ENCODE measurements around the gene NPAS3. TPM values are rescaled to one million over a fixed set of nuclear protein-coding genes. Genes with fewer than 3 reads are reported as not detected.

NPAS3 gene
- total RNA-seq, 1 donor from 2014 or later, result not detected

DNA sequence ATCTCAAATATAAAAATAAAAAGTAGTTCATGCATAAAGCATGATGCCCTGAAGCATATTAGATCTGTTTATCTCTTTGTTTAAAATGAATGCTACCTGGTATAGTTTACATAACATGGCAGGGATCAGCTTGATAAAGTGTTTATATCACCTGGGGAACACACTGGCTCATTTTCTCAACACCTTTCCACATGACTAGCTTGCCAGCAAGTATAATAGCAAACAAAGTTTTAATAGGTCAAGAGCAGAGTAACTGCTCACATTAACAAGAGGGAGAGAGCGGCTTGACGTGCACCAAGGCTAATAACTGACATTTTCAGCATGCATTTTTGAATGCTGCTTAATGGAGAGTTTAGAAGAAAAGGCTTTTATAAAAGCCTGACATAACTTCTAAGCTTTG is 765.8 kb downstream of the NPAS3 start:
- peaks cover 5% of the 10 kb centered on the region for H3K36me3 Mint-ChIP-seq
- H3K27ac ChIP-seq, result no peak overlapping the region
- H3K4me1 ChIP-seq, result peaks cover 23% of the 10 kb centered on the region
- H3K27me3 ChIP-seq, result no peaks in the 10 kb centered on the region
- H3K4me2 ChIP-seq, result no peak overlapping the region
- no peak overlapping the region for H3K4me3 ChIP-seq
- no peaks in the 10 kb centered on the region for H4K20me1 ChIP-seq (ENCODE audit: low read depth)
- no peak overlapping the region for H3K9ac ChIP-seq
- no peaks in the 10 kb centered on the region for H3K9me3 Mint-ChIP-seq
- no peaks in the 10 kb centered on the region for H3K27me3 Mint-ChIP-seq (ENCODE audit: insufficient read depth, low read depth)
- H2AFZ ChIP-seq (replicated peaks), result no peak overlapping the region
- no peaks in the 10 kb centered on the region for H3K36me3 ChIP-seq
- DNase-seq (ENCODE audit: low spot score), result no peak
- no peaks in the 10 kb centered on the region for H3K79me2 ChIP-seq (ENCODE audit: low read depth)
- TF ChIP-seq EZH2 (IDR thresholded peaks at IDR 0.05), result no peak
- H3K27ac Mint-ChIP-seq, result no peak overlapping the region
- no peak overlapping the region for H3K4me3 Mint-ChIP-seq
- no peaks in the 10 kb centered on the region for H3F3A ChIP-seq (ENCODE audit: low read depth)
- H3K9me3 ChIP-seq (ENCODE audit: low read depth), result no peaks in the 10 kb centered on the region
- H3K4me1 Mint-ChIP-seq, result peaks cover 34% of the 10 kb centered on the region

DNA sequence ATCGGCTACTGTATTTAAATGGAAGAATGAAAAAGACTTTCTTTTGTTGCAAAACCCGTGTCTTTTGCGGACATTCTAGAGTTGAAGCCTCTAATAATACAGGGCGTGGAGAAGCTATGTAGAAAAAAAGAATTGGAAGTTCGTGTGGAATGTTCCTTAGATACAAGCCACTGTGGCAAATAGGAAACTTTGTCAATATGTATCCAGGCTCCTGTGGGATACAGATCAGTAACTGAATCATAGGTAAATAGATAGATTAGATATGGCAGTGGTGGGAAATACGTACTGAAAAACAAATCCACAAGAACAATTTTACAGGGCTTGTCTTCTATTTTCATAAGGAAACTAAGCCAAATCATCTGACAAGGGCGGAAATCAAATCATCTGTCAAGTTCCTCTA is 766.8 kb downstream of the NPAS3 start:
- H3K27me3 Mint-ChIP-seq (ENCODE audit: insufficient read depth, low read depth), result no peaks in the 10 kb centered on the region
- DNase-seq (ENCODE audit: low spot score), result no peak
- H2AFZ ChIP-seq (replicated peaks), result peak overlapping the region; percentile 60

DNA sequence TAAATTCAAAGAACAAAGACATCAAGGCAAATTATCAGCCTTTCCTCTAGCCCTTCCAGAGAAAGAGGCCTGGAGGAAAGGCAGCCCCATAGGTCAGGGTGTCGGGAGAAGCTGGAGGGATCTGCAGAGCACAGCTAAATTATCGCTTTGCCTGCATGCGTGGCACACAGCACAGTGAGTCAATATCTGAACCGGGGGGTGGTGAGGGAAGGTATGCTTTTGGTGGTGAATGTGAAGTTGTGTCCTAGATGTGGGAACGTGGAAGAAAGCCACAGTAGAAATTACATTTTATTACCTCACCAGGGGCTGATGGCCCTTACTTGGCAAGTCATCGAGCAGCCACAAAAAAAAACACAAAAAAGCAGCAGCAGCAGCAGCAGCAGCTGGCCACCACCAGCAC is 769.0 kb downstream of the NPAS3 start:
- Histone ChIP-seq H3K27me3 (no peaks in the 10 kb centered on the region), H3K27ac (no peak overlapping the region), H4K20me1 (ENCODE audit: low read depth) (no peaks in the 10 kb centered on the region), H3K4me1 (peaks cover 16% of the 10 kb centered on the region), H3K9ac (no peak overlapping the region), H3K4me3 (no peak overlapping the region), H3K36me3 (no peaks in the 10 kb centered on the region), H2AFZ (replicated peaks) (peak overlapping the region; percentile 92), H3K4me2 (no peak overlapping the region), H3K9me3 (ENCODE audit: low read depth) (no peaks in the 10 kb centered on the region), H3F3A (ENCODE audit: low read depth) (no peaks in the 10 kb centered on the region), H3K79me2 (ENCODE audit: low read depth) (no peaks in the 10 kb centered on the region)
- no peak overlapping the region for H3K4me3 Mint-ChIP-seq
- H3K4me1 Mint-ChIP-seq, result peaks cover 40% of the 10 kb centered on the region
- DNase-seq (ENCODE audit: low spot score), result no peak
- no peaks in the 10 kb centered on the region for H3K27me3 Mint-ChIP-seq (ENCODE audit: insufficient read depth, low read depth)
- H3K27ac Mint-ChIP-seq, result peak overlapping the region; percentile 3
- TF ChIP-seq EZH2 (IDR thresholded peaks at IDR 0.05) (no peak), EZH2phosphoT487 (IDR thresholded peaks at IDR 0.05) (no peak)
- TF ChIP-seq, protein P1, sequence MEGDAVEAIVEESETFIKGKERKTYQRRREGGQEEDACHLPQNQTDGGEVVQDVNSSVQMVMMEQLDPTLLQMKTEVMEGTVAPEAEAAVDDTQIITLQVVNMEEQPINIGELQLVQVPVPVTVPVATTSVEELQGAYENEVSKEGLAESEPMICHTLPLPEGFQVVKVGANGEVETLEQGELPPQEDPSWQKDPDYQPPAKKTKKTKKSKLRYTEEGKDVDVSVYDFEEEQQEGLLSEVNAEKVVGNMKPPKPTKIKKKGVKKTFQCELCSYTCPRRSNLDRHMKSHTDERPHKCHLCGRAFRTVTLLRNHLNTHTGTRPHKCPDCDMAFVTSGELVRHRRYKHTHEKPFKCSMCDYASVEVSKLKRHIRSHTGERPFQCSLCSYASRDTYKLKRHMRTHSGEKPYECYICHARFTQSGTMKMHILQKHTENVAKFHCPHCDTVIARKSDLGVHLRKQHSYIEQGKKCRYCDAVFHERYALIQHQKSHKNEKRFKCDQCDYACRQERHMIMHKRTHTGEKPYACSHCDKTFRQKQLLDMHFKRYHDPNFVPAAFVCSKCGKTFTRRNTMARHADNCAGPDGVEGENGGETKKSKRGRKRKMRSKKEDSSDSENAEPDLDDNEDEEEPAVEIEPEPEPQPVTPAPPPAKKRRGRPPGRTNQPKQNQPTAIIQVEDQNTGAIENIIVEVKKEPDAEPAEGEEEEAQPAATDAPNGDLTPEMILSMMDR (IDR thresholded peaks at IDR 0.05), result no peak
- H3K36me3 Mint-ChIP-seq, result no peaks in the 10 kb centered on the region
- no peaks in the 10 kb centered on the region for H3K9me3 Mint-ChIP-seq

More for the DNA sequence above, 766.8 kb downstream of the NPAS3 start:
- Mint-ChIP-seq H3K36me3 (peaks cover 5% of the 10 kb centered on the region), H3K27ac (no peak overlapping the region), H3K4me3 (no peak overlapping the region), H3K4me1 (peaks cover 32% of the 10 kb centered on the region), H3K9me3 (no peaks in the 10 kb centered on the region)
- Histone ChIP-seq H3K4me1 (peaks cover 23% of the 10 kb centered on the region), H3K36me3 (no peaks in the 10 kb centered on the region), H3K27ac (no peak overlapping the region), H3K9ac (no peak overlapping the region), H3K9me3 (ENCODE audit: low read depth) (no peaks in the 10 kb centered on the region), H4K20me1 (ENCODE audit: low read depth) (no peaks in the 10 kb centered on the region), H3K27me3 (no peaks in the 10 kb centered on the region), H3K4me3 (no peak overlapping the region), H3K4me2 (no peak overlapping the region), H3F3A (ENCODE audit: low read depth) (no peaks in the 10 kb centered on the region), H3K79me2 (ENCODE audit: low read depth) (no peaks in the 10 kb centered on the region)
- TF ChIP-seq, protein P1 (IDR thresholded peaks at IDR 0.05), result no peak
- no peak for TF ChIP-seq EZH2 (IDR thresholded peaks at IDR 0.05)
- TF ChIP-seq EZH2phosphoT487 (IDR thresholded peaks at IDR 0.05), result no peak

DNA sequence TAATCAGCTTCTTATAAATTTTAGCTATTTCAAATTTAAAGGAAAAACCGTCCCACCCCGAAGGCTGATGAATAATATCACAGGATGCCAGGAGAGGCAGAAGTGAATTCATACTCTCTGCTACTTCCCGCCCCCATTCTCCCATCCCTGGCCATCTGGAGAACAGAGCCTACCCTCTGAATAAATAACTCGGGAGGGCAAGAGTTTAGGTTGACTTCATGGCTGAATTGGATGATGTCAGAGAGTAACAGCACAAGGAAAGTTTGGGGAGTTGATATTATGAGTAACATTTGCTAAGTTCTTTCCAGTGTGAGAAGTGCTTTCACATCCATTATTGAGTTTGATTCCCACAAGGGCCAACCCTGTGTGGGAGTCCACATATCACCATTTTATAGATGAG is 770.6 kb downstream of the NPAS3 start:
- H2AFZ ChIP-seq (replicated peaks), result no peak overlapping the region
- TF ChIP-seq, protein P1 (IDR thresholded peaks at IDR 0.05), result no peak
- TF ChIP-seq EZH2phosphoT487 (IDR thresholded peaks at IDR 0.05) (no peak), EZH2 (IDR thresholded peaks at IDR 0.05) (no peak)
- H3K36me3 Mint-ChIP-seq, result peaks cover 4% of the 10 kb centered on the region
- H3K27ac ChIP-seq, result no peak overlapping the region
- H3K4me3 Mint-ChIP-seq, result no peak overlapping the region
- no peaks in the 10 kb centered on the region for H4K20me1 ChIP-seq (ENCODE audit: low read depth)
- peaks cover 40% of the 10 kb centered on the region for H3K4me1 Mint-ChIP-seq
- no peak for DNase-seq (ENCODE audit: low spot score)
- no peaks in the 10 kb centered on the region for H3K27me3 ChIP-seq
- no peaks in the 10 kb centered on the region for H3K9me3 ChIP-seq (ENCODE audit: low read depth)
- H3K9me3 Mint-ChIP-seq, result no peaks in the 10 kb centered on the region
- H3K4me1 ChIP-seq, result peaks cover 16% of the 10 kb centered on the region
- no peak overlapping the region for H3K27ac Mint-ChIP-seq
- no peaks in the 10 kb centered on the region for H3F3A ChIP-seq (ENCODE audit: low read depth)
- H3K27me3 Mint-ChIP-seq (ENCODE audit: insufficient read depth, low read depth), result no peaks in the 10 kb centered on the region
- H3K79me2 ChIP-seq (ENCODE audit: low read depth), result no peaks in the 10 kb centered on the region
- H3K4me3 ChIP-seq, result no peak overlapping the region
- no peak overlapping the region for H3K9ac ChIP-seq
- no peak overlapping the region for H3K4me2 ChIP-seq
- no peaks in the 10 kb centered on the region for H3K36me3 ChIP-seq
